Vagina (tissue), 2 donors: ENCODE data around the gene ALK. TPM values are rescaled to one million over a fixed set of nuclear protein-coding genes. Genes with fewer than 3 reads are reported as not detected.

Experiments
- DNase-seq, 2 donors: peaks; one replicate each; pipeline ENCODE4 v3.0.0-alpha.2; 2017; ENCODE audit errors: extremely low spot score in 2 of 2
- H3K27ac ChIP-seq: fragments of 200-600 bp; sonication (generic); one replicate; pipeline ENCODE4 v1.5.1; 2019
- H3K27me3 ChIP-seq: fragments of 200-600 bp; sonication (generic); one replicate; pipeline ENCODE4 v1.5.1; 2019
- H3K36me3 ChIP-seq, 2 donors: fragments of 200-600 bp; sonication (generic); one replicate each; pipeline ENCODE4 v1.5.1; 2017 to 2019
- H3K4me1 ChIP-seq: fragments of 200-600 bp; sonication (generic); one replicate; pipeline ENCODE4 v1.5.1; 2019
- H3K4me3 ChIP-seq, 2 donors: fragments of 200-600 bp; sonication (generic); 1 replicate in 1 of 2; 2 replicates in 1 of 2; pipeline ENCODE4 v1.5.1; 2016 to 2019
- H3K9me3 ChIP-seq: fragments of 200-600 bp; sonication (generic); one replicate; pipeline ENCODE4 v1.5.1; 2019
- POLR2A ChIP-seq, 2 donors: fragments of 450-650 bp; IDR thresholded peaks; one replicate each; pipeline ENCODE4 v1.6.1; 2017; ENCODE audit warnings: antibody characterized with exemption in 2 of 2, mild to moderate bottlenecking in 2 of 2, moderate library complexity in 2 of 2
- POLR2AphosphoS5 ChIP-seq, 2 donors: sonication (generic); formaldehyde crosslinking; IDR thresholded peaks; one replicate each; pipeline ENCODE4 v1.9.0; 2017; ENCODE audit warnings: antibody characterized with exemption in 2 of 2, mild to moderate bottlenecking in 2 of 2, low read depth in 1 of 2; ENCODE audit not compliant: insufficient read depth in 1 of 2
- intact Hi-C: fragments of 100-400 bp; cut with DNase I; formaldehyde crosslinking; loops from one replicate; pipeline ENCODE4 v1.15.1; 2023
- total RNA-seq: library from RNA; depleted of rRNA; stranded (reverse); fragments of >200 nt; gene quantifications from one replicate; pipeline ENCODE4 v1.2.3, GENCODE V29; 2016
- TF ChIP-seq, protein P1 (sequence below), 3 experiments: fragments of 450-650 bp in 2 of 3; fragments of 200-600 bp in 1 of 3; sonication (generic) in 1 of 3; IDR thresholded peaks; one replicate each; pipeline ENCODE4 v1.5.1; 2017 to 2019; ENCODE audit warnings: antibody characterized with exemption in 3 of 3, mild to moderate bottlenecking in 2 of 3, moderate library complexity in 2 of 3

The ALK gene
- total RNA-seq, 1 donor from 2014 or later: 0.74 TPM

DNA sequence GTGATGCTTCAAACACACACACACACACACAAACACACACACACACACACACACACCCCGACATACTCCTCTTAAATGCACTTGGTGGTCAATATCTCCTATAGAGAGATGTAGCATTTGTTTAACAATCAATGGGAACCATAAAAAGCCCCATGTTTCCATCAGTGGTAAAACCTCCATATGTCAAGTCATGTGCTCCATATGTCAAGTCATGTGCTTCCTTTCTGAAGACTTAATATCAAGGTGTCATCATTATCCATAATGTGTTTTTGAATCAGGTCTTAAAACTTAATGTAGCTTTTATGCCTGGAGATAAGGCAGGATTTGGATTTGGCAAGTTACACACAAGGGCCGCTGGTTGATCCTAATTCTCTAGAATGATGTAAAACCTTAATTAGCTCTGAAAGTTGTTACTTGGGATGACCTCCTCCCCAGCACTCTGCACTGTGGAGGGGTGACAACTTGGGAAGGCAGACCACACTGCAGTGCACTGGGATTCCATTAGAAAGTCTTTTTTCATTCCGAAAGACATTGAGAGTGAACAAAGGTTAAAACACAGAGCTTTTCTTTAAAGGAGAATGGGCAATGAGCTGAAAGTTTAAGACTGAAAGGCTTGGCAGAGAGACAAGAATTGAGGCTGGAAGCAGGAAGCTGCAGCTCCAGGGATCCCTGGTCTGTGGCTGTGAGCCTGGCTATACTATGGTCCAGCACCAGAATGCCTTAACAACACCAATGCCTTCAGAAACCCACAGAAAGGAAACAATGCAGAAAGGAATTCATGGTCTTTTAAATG is 26.4 kb downstream of the ALK start:
- no peaks in the 10 kb centered on the region for H3K36me3 ChIP-seq
- H3K4me3 ChIP-seq: no peak overlapping the region
- H3K27ac ChIP-seq: no peak overlapping the region
- H3K27me3 ChIP-seq: no peaks in the 10 kb centered on the region
- TF ChIP-seq, protein P1, sequence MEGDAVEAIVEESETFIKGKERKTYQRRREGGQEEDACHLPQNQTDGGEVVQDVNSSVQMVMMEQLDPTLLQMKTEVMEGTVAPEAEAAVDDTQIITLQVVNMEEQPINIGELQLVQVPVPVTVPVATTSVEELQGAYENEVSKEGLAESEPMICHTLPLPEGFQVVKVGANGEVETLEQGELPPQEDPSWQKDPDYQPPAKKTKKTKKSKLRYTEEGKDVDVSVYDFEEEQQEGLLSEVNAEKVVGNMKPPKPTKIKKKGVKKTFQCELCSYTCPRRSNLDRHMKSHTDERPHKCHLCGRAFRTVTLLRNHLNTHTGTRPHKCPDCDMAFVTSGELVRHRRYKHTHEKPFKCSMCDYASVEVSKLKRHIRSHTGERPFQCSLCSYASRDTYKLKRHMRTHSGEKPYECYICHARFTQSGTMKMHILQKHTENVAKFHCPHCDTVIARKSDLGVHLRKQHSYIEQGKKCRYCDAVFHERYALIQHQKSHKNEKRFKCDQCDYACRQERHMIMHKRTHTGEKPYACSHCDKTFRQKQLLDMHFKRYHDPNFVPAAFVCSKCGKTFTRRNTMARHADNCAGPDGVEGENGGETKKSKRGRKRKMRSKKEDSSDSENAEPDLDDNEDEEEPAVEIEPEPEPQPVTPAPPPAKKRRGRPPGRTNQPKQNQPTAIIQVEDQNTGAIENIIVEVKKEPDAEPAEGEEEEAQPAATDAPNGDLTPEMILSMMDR (IDR thresholded peaks at IDR 0.05): no peak
- no peak for TF ChIP-seq POLR2A (IDR thresholded peaks at IDR 0.05)
- no peak for TF ChIP-seq POLR2AphosphoS5 (IDR thresholded peaks at IDR 0.05; ENCODE audit: insufficient read depth in 1 of 2, low read depth in 1 of 2)
- H3K9me3 ChIP-seq: no peaks in the 10 kb centered on the region
- DNase-seq: no peak
- intact Hi-C loops: no loop called here
- no peaks in the 10 kb centered on the region for H3K4me1 ChIP-seq

DNA sequence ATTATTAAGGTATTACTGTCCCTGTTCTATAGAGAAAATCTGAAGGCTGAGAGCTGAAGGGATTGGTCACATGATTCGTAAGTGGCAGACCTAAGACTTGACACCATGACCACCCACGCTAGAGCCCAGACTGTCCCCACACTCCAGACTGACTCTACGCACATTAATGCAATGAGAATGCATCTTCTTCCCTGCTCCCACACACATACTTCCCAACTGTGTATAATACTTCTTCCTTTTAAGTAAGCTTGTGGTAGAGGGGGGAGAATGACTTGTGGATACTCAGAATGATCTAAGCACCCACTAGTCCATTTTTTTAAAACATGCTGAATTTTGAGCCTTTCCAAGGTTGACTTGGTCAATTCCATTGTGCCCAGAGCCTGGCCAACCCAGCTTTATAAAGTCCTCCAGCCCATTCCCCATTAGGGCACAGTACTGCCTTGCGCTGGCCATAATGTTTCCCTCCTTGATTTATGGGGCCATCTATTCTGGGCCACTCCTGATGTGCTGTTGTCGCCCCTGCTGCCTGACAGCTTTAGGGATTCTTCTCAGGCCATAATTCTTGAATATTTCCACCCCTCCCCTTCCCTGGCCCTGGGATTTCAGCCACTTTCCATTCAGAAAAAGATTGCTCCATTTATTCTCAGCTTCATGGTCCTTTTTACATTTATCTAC is 28.7 kb downstream of the ALK start:
- TF ChIP-seq POLR2AphosphoS5 (IDR thresholded peaks at IDR 0.05; ENCODE audit: insufficient read depth in 1 of 2, low read depth in 1 of 2) (no peak), POLR2A (IDR thresholded peaks at IDR 0.05) (no peak)
- TF ChIP-seq, protein P1 (IDR thresholded peaks at IDR 0.05): no peak
- H3K36me3 ChIP-seq: no peaks in the 10 kb centered on the region
- H3K27me3 ChIP-seq: no peaks in the 10 kb centered on the region
- no peak for DNase-seq
- no peaks in the 10 kb centered on the region for H3K9me3 ChIP-seq
- H3K4me1 ChIP-seq: no peaks in the 10 kb centered on the region
- no peak overlapping the region for H3K27ac ChIP-seq
- H3K4me3 ChIP-seq: no peak overlapping the region
- intact Hi-C loops: no loop called here

DNA sequence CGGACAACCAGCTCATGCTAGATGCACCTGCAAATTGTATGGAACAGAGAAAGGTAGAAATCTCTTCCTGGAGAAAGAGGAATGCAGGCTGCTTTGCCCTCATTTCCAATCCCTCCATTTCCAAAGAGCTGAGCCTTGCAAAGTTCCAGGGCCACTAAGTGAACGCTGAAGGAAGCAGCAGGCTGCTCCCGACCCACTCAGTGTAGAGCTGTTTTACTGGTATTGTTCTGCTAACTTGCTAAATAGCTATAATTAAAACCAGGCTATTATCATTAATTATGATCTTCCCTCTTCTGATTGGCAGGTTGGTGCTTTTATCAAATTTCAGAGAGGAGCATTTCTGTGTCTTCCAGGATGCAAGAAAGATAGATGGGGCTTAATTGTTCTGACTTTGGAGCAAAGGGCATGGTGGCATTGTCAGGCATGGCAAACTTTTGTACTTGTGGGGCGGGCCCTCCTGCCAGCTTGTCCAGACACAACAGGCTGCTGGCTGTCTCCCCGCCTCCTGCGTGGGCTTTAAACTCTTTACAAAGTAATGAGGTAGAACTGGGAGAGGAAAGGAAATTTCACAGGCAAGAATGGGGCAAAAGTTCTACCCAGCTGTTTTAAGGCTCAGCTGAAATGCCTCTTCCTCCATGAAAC is 40.2 kb downstream of the ALK start:
- Histone ChIP-seq H3K36me3 (no peaks in the 10 kb centered on the region), H3K27ac (no peak overlapping the region), H3K27me3 (no peaks in the 10 kb centered on the region), H3K4me1 (no peaks in the 10 kb centered on the region), H3K9me3 (no peaks in the 10 kb centered on the region), H3K4me3 (no peak overlapping the region)
- TF ChIP-seq POLR2AphosphoS5 (IDR thresholded peaks at IDR 0.05; ENCODE audit: insufficient read depth in 1 of 2, low read depth in 1 of 2) (no peak), POLR2A (IDR thresholded peaks at IDR 0.05) (no peak)
- TF ChIP-seq, protein P1 (IDR thresholded peaks at IDR 0.05): no peak
- intact Hi-C loops: no loop called here
- DNase-seq: no peak

DNA sequence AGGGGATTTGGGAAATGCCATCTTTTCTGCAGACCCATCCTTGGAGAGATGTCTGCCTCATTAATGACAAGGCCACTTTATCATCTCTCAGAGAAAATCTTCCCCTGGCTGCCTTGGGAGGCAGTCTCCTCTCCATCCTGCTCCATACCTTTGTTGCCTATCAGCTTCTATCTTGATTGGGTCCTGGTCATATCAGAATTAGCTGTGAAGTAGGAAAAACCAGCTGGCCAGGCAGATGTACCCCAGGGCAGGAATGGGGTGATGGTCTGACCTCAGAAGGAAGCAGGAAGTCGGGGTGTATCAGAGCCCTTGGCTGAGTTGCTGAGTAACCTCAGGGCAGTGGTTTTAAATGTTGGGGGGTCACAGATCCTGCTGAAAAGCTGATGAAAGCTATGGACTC is 41.3 kb downstream of the ALK start:
- no peak overlapping the region for H3K27ac ChIP-seq
- H3K9me3 ChIP-seq: no peaks in the 10 kb centered on the region
- TF ChIP-seq POLR2AphosphoS5 (IDR thresholded peaks at IDR 0.05; ENCODE audit: insufficient read depth in 1 of 2, low read depth in 1 of 2) (no peak), POLR2A (IDR thresholded peaks at IDR 0.05) (no peak)
- TF ChIP-seq, protein P1 (IDR thresholded peaks at IDR 0.05): no peak
- H3K36me3 ChIP-seq: no peaks in the 10 kb centered on the region
- no peak overlapping the region for H3K4me3 ChIP-seq
- no peaks in the 10 kb centered on the region for H3K4me1 ChIP-seq
- no peak for DNase-seq
- intact Hi-C loops: no loop called here
- no peaks in the 10 kb centered on the region for H3K27me3 ChIP-seq
